HCT116 (cell line): Measurements from ENCODE around the gene ALDOC. TPM values are rescaled to one million over a fixed set of nuclear protein-coding genes. Genes with fewer than 3 reads are reported as not detected.
A peak's percentile ranks its signal among the peaks of the same experiment; 100 is the strongest.

Experiments
- ATAC-seq: fragments of 200-7000 bp; cut with Tn5 transposase; 2 replicates; pipeline ENCODE4 v1.9.1; 2020; ENCODE audit warnings: mild to moderate bottlenecking, moderate library complexity
- BruUV-seq: library from RNA; stranded (reverse); fragments of 400-500 nt; replicated peaks from 2 replicates; lab custom pipeline; 2021; lab: Mats Ljungman, UMichigan
- CTCF ChIA-PET: fragments of 300-600 bp; sonication (Branson Sonifier 250); formaldehyde crosslinking; loops from one replicate; lab custom pipeline; 2021; ENCODE audit warnings: antibody characterized with exemption; lab: Charles Lee
- POLR2A ChIA-PET: fragments of 300-600, 350-600 bp; sonication (Branson Sonifier 250); formaldehyde crosslinking; loops from one replicate; lab custom pipeline; 2021; ENCODE audit warnings: antibody characterized with exemption; lab: Charles Lee
- RAD21 ChIA-PET, 2 experiments: fragments of 300-600 bp; sonication (Branson Sonifier 250); formaldehyde crosslinking; loops; one replicate each; lab custom pipeline; 2023; ENCODE audit warnings: low total read pairs in 2 of 2; ENCODE audit not compliant: uncharacterized antibody in 2 of 2, unreplicated experiment in 2 of 2, low non-redundant PET in 1 of 2; lab: Charles Lee
- DNase-seq: peaks from one replicate; pipeline ENCODE4 v3.0.0-alpha.2; 2010; ENCODE audit warnings: low read depth, low spot score
- H2AFZ ChIP-seq: fragments of 200-600 bp; shearing (Covaris generic), sonication (generic); 2 replicates; pipeline ENCODE4 v1.6.1; 2017; ENCODE audit warnings: low read depth, mixed run types, mixed read lengths, antibody characterized with exemption, low read length; ENCODE audit not compliant: poor library complexity, severe bottlenecking
- H3K27ac ChIP-seq: 2 replicates; pipeline ENCODE4 v1.5.1; 2012; ENCODE audit warnings: low read depth, low read length
- H3K27me3 ChIP-seq: fragments of 200-600 bp; sonication (generic); 2 replicates; pipeline ENCODE4 v1.6.1; 2016; ENCODE audit warnings: mixed run types, low read length, mixed read lengths; ENCODE audit not compliant: insufficient read depth
- H3K36me3 ChIP-seq, 2 experiments: fragments of 200-500 bp in 1 of 2; fragments of 200-600 bp in 1 of 2; sonication (Bioruptor generic) in 1 of 2; sonication (generic) in 1 of 2; 2 replicates each; pipeline versions ENCODE4 v1.5.1 to v1.6.1; 2014 to 2016; ENCODE audit warnings: low read length in 2 of 2, inconsistent platforms in 1 of 2, mixed read lengths in 1 of 2, mixed run types in 1 of 2; ENCODE audit not compliant: insufficient read depth in 2 of 2, control insufficient read depth in 1 of 2
- H3K4me1 ChIP-seq, 2 experiments: fragments of 200-600 bp in 1 of 2; sonication (generic) in 1 of 2; 2 replicates each; pipeline versions ENCODE4 v1.5.1 to v1.6.1; 2012 to 2017; ENCODE audit warnings: low read length in 2 of 2, inconsistent platforms in 1 of 2, mild to moderate bottlenecking in 1 of 2, mixed read lengths in 1 of 2, mixed run types in 1 of 2, moderate library complexity in 1 of 2; ENCODE audit not compliant: insufficient read depth in 2 of 2, control insufficient read depth in 1 of 2
- H3K4me2 ChIP-seq: fragments of 200-600 bp; sonication (generic); 2 replicates; pipeline ENCODE4 v1.6.1; 2017; ENCODE audit warnings: mixed run types, low read length, mixed read lengths
- H3K4me3 ChIP-seq, 2 experiments: fragments of 200-600 bp in 1 of 2; sonication (generic) in 1 of 2; replicated peaks in 1 of 2; 2 replicates each; pipeline ENCODE4 v1.5.1; 2011 to 2016; ENCODE audit warnings: low read length in 2 of 2, control low read depth in 1 of 2, low read depth in 1 of 2, mild to moderate bottlenecking in 1 of 2, mixed read lengths in 1 of 2, mixed run types in 1 of 2
- H3K79me2 ChIP-seq: fragments of 200-600 bp; sonication (generic); 2 replicates; pipeline ENCODE4 v1.6.1; 2017; ENCODE audit warnings: mild to moderate bottlenecking, mixed run types, low read length, moderate library complexity, mixed read lengths; ENCODE audit not compliant: insufficient read depth
- H3K9ac ChIP-seq: fragments of 200-600 bp; sonication (generic); 2 replicates; pipeline ENCODE4 v1.6.1; 2016; ENCODE audit warnings: low read length, mixed read lengths
- H3K9me2 ChIP-seq: fragments of 200-600 bp; sonication (generic), shearing (Covaris generic); 2 replicates; pipeline ENCODE4 v1.6.1; 2017; ENCODE audit warnings: mixed run types, mild to moderate bottlenecking, moderate library complexity; ENCODE audit not compliant: insufficient read depth
- H3K9me3 ChIP-seq, 2 experiments: fragments of 200-500 bp in 1 of 2; fragments of 200-600 bp in 1 of 2; sonication (Bioruptor generic) in 1 of 2; sonication (generic) in 1 of 2; 2 replicates each; pipeline ENCODE4 v1.6.1; 2014 to 2017; ENCODE audit warnings: low read length in 2 of 2, mixed read lengths in 2 of 2, inconsistent platforms in 1 of 2, low read depth in 1 of 2, mild to moderate bottlenecking in 1 of 2, mixed run types in 1 of 2, moderate library complexity in 1 of 2; ENCODE audit not compliant: control insufficient read depth in 1 of 2, insufficient read depth in 1 of 2
- H4K20me1 ChIP-seq: fragments of 200-600 bp; sonication (generic), shearing (Covaris generic); 2 replicates; pipeline ENCODE4 v1.6.1; 2017; ENCODE audit warnings: mixed run types, mild to moderate bottlenecking, moderate library complexity; ENCODE audit not compliant: insufficient read depth
- EGR1 ChIP-seq: IDR thresholded peaks from 2 replicates; pipeline ENCODE4 v1.6.1; 2012; ENCODE audit warnings: low read depth
- ELF1 ChIP-seq: IDR thresholded peaks from 2 replicates; pipeline ENCODE4 v1.6.1; 2012; ENCODE audit warnings: low read depth, borderline replicate concordance
- EZH2phosphoT487 ChIP-seq: fragments of 200-600 bp; IDR thresholded peaks from 2 replicates; pipeline ENCODE4 v1.6.1; 2018; ENCODE audit warnings: antibody characterized with exemption, borderline replicate concordance
- SRF ChIP-seq: IDR thresholded peaks from 2 replicates; pipeline ENCODE4 v1.6.1; 2012; ENCODE audit warnings: low read depth
- TCF7L2 ChIP-seq: IDR thresholded peaks from 2 replicates; pipeline ENCODE4 v1.7.0; 2011; ENCODE audit warnings: borderline replicate concordance, inconsistent platforms; ENCODE audit not compliant: insufficient read depth, insufficient read length; ENCODE audit errors: extremely low read depth
- intact Hi-C: fragments of 100-400 bp; cut with micrococcal nuclease; formaldehyde crosslinking; loops from 2 replicates; pipeline ENCODE4 v1.10.0; 2022
- total RNA-seq: library from RNA; stranded (reverse); gene quantifications from one replicate; pipeline ENCODE4 v1.2.1, GENCODE V29; 2021; ENCODE audit not compliant: unreplicated experiment
- TF ChIP-seq, protein P1 (sequence below), 3 experiments: fragments of 200-600 bp in 1 of 3; sonication (generic) in 1 of 3; IDR thresholded peaks in 2 of 3; conservative IDR thresholded peaks in 1 of 3; 2 replicates each; pipeline ENCODE4 v1.5.1; 2012 to 2017; ENCODE audit warnings: low read depth in 2 of 3, low read length in 2 of 3, antibody characterized with exemption in 1 of 3, borderline replicate concordance in 1 of 3, control low read depth in 1 of 3, mild to moderate bottlenecking in 1 of 3, mixed read lengths in 1 of 3, mixed run types in 1 of 3, moderate library complexity in 1 of 3; ENCODE audit not compliant: insufficient read depth in 1 of 3
- TF ChIP-seq, protein P2 (sequence below): IDR thresholded peaks from 2 replicates; pipeline ENCODE4 v1.6.1; 2011; ENCODE audit warnings: mild to moderate bottlenecking, low read length, moderate library complexity; ENCODE audit not compliant: insufficient replicate concordance; ENCODE audit errors: extremely low read depth

The ALDOC gene
- total RNA-seq, 1 experiment from 2014 or later = 82.8 TPM

DNA sequence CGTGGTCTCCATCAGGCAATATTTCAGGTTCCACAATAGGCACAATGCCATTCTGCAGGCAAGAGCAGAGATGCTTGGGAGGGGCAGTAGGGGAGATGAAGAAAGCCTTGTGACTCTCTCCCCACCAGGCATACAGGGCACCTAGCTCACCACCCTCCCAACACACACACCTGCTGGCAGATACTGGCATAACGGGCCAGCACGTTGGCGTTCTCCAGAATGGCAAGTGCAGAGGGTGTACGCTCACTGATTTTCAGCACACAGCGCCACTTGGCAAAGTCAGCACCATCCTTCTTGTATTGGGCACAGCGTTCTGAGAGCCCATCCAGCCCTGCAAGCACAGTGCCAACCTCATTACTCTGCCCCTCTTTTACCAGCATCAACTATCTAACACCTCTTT is 2.2 kb downstream of the ALDOC start:
- H4K20me1 ChIP-seq = no peaks in the 10 kb centered on the region
- CTCF ChIA-PET = no interaction called here
- no peak overlapping the region for H3K27ac ChIP-seq
- H3K36me3 ChIP-seq = peaks cover 9 to 12% of the 10 kb centered on the region in 2 experiments; a peak in 3 of 4 replicates
- peaks cover 6 to 28% of the 10 kb centered on the region in 2 experiments; a peak in 3 of 4 replicates for H3K4me1 ChIP-seq
- BruUV-seq = no TSS peak
- no peaks in the 10 kb centered on the region for H3K27me3 ChIP-seq
- ATAC-seq = no peak
- H3K79me2 ChIP-seq = peaks cover 16% of the 10 kb centered on the region
- H3K9me3 ChIP-seq = no peaks in the 10 kb centered on the region
- H2AFZ ChIP-seq = no peak overlapping the region
- H3K9ac ChIP-seq = no peak overlapping the region
- H3K4me2 ChIP-seq = no peak overlapping the region
- no peak overlapping the region for H3K4me3 ChIP-seq
- POLR2A ChIA-PET = no interaction called here
- TF ChIP-seq, protein P1, sequence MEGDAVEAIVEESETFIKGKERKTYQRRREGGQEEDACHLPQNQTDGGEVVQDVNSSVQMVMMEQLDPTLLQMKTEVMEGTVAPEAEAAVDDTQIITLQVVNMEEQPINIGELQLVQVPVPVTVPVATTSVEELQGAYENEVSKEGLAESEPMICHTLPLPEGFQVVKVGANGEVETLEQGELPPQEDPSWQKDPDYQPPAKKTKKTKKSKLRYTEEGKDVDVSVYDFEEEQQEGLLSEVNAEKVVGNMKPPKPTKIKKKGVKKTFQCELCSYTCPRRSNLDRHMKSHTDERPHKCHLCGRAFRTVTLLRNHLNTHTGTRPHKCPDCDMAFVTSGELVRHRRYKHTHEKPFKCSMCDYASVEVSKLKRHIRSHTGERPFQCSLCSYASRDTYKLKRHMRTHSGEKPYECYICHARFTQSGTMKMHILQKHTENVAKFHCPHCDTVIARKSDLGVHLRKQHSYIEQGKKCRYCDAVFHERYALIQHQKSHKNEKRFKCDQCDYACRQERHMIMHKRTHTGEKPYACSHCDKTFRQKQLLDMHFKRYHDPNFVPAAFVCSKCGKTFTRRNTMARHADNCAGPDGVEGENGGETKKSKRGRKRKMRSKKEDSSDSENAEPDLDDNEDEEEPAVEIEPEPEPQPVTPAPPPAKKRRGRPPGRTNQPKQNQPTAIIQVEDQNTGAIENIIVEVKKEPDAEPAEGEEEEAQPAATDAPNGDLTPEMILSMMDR (IDR thresholded peaks at IDR 0.05 in 2 of 3, conservative IDR thresholded peaks at IDR 0.05 in 1 of 3; ENCODE audit: borderline replicate concordance in 1 of 3, insufficient read depth in 1 of 3, low read depth in 2 of 3, low read length in 2 of 3) = peak in 1 of 3 experiments; percentile 36; a peak in 2 of 6 replicates
- TF ChIP-seq EZH2phosphoT487 = no peak
- no peaks in the 10 kb centered on the region for H3K9me2 ChIP-seq
- RAD21 ChIA-PET = no interaction called here
- no peak for DNase-seq
- intact Hi-C loops = no loop called here

GRCh38 chr17:28573966-28574480 is 2.7 kb downstream of the ALDOC start:
- intact Hi-C loops = no loop called here
- ChIA-PET POLR2A (no interaction called here), CTCF (no interaction called here)
- TF ChIP-seq SRF (no peak), TCF7L2 (no peak), EGR1 (no peak), ELF1 (no peak)
- TF ChIP-seq, protein P2, sequence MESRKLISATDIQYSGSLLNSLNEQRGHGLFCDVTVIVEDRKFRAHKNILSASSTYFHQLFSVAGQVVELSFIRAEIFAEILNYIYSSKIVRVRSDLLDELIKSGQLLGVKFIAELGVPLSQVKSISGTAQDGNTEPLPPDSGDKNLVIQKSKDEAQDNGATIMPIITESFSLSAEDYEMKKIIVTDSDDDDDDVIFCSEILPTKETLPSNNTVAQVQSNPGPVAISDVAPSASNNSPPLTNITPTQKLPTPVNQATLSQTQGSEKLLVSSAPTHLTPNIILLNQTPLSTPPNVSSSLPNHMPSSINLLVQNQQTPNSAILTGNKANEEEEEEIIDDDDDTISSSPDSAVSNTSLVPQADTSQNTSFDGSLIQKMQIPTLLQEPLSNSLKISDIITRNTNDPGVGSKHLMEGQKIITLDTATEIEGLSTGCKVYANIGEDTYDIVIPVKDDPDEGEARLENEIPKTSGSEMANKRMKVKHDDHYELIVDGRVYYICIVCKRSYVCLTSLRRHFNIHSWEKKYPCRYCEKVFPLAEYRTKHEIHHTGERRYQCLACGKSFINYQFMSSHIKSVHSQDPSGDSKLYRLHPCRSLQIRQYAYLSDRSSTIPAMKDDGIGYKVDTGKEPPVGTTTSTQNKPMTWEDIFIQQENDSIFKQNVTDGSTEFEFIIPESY = no peak
- TF ChIP-seq, protein P1 (IDR thresholded peaks at IDR 0.05 in 2 of 3, conservative IDR thresholded peaks at IDR 0.05 in 1 of 3; ENCODE audit: borderline replicate concordance in 1 of 3, insufficient read depth in 1 of 3, low read depth in 2 of 3, low read length in 2 of 3) = no peak

More at GRCh38 chr17:28573966-28574480, 2.7 kb downstream of the ALDOC start:
- peaks cover 5 to 7% of the 10 kb centered on the region in 2 experiments; a peak in 3 of 4 replicates for H3K36me3 ChIP-seq
- no peak overlapping the region for H3K27ac ChIP-seq
- H3K9me2 ChIP-seq = no peaks in the 10 kb centered on the region
- no peak overlapping the region for H2AFZ ChIP-seq
- RAD21 ChIA-PET = no interaction called here
- BruUV-seq = no TSS peak
- H4K20me1 ChIP-seq = no peaks in the 10 kb centered on the region
- no peak overlapping the region for H3K4me3 ChIP-seq
- ATAC-seq = no peak
- no peaks in the 10 kb centered on the region for H3K27me3 ChIP-seq
- DNase-seq = no peak
- H3K79me2 ChIP-seq = peaks cover 21% of the 10 kb centered on the region
- H3K4me2 ChIP-seq = no peak overlapping the region
- H3K4me1 ChIP-seq = peaks cover 6 to 28% of the 10 kb centered on the region in 2 experiments; a peak in 3 of 4 replicates
- no peak overlapping the region for H3K9ac ChIP-seq
- H3K9me3 ChIP-seq = no peaks in the 10 kb centered on the region
